Astrocyte (in vitro differentiated cells and primary cell): ENCODE data around the gene TANGO6.

Experiments
- EZH2 ChIP-seq: IDR thresholded peaks from 2 replicates; pipeline ENCODE4 v1.6.1; 2012; ENCODE audit warnings: mild to moderate bottlenecking, low read length, inconsistent platforms; ENCODE audit not compliant: insufficient read depth
- TF ChIP-seq, protein P1 (sequence below): IDR thresholded peaks from 2 replicates; pipeline ENCODE4 v1.5.1; 2011; ENCODE audit warnings: low read depth, mild to moderate bottlenecking, inconsistent platforms, low read length, moderate library complexity; ENCODE audit not compliant: insufficient read depth

DNA sequence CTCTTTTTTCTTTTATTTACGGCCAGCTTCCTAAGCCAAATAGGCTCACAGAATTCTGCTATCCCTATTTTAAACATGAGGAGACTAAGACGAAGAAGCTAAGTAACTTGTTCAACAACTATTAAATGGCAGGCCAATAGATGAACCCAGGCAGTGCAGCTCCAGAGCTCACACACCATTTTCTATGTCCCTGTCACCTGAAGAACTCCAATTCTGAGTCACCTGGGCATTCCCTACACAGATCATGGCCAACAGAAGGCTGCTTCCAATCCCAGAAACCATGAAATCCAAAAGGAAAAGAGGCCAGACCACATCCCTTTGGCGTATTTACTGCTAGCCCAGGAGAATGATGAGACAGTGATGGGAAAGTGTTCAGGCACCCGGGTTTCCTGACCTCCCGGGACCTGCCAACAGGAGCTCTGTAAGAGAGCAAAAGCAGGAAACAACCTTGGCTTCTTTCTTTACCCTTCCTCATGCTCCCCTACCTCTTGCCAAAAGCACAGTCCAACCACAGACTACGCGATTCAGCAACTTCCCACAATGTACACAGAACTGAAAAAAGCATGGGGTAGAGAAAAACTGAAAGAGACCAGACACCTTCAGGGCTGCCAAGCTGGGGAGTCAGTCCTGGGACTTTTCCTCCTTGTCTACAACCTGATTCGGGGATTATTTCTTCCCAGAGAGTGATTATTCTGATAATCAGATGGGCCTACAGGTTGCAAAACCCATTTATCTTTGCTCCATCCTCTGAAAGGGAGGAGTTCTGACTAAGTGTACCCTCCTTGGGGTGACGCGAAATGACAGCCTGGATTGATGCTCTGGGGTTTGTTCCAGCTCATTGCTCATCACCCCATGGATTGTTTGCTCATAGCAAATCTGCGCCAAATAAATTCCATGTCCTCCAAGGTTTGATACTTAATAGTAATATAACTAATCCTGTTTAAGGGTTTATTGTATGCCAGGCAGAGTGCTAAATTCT lies 214.4 kb downstream of the TANGO6 start:
- TF ChIP-seq, protein P1, sequence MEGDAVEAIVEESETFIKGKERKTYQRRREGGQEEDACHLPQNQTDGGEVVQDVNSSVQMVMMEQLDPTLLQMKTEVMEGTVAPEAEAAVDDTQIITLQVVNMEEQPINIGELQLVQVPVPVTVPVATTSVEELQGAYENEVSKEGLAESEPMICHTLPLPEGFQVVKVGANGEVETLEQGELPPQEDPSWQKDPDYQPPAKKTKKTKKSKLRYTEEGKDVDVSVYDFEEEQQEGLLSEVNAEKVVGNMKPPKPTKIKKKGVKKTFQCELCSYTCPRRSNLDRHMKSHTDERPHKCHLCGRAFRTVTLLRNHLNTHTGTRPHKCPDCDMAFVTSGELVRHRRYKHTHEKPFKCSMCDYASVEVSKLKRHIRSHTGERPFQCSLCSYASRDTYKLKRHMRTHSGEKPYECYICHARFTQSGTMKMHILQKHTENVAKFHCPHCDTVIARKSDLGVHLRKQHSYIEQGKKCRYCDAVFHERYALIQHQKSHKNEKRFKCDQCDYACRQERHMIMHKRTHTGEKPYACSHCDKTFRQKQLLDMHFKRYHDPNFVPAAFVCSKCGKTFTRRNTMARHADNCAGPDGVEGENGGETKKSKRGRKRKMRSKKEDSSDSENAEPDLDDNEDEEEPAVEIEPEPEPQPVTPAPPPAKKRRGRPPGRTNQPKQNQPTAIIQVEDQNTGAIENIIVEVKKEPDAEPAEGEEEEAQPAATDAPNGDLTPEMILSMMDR, result no peak
- no peak for TF ChIP-seq EZH2
